ENCODE results near the gene GLDC. TPM values are rescaled to one million over a fixed set of nuclear protein-coding genes. Genes with fewer than 3 reads are reported as not detected.

GLDC gene
- total RNA-seq, 1 experiment from 2014 or later = 145 TPM

DNA sequence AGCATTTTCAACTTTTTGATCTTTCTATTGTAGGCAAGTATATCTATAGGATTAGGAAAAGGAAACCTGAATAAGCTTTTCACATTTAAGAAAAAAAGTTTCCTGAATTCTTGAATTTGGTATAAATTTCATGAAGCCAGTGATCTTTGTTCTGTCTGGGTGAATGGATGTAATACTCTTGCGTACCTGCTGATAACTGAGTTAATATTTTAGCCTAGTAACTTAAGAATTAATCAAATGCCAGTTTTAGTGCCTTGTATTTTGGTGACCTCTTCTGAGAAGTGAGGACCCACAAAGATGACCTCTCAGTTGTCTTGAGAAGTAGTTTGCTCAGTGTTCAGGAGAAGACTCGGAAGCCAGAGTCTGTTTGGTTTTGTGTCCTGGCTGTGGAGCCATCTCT lies 154.7 kb downstream of the GLDC start (continued):
- TF ChIP-seq, protein P1, sequence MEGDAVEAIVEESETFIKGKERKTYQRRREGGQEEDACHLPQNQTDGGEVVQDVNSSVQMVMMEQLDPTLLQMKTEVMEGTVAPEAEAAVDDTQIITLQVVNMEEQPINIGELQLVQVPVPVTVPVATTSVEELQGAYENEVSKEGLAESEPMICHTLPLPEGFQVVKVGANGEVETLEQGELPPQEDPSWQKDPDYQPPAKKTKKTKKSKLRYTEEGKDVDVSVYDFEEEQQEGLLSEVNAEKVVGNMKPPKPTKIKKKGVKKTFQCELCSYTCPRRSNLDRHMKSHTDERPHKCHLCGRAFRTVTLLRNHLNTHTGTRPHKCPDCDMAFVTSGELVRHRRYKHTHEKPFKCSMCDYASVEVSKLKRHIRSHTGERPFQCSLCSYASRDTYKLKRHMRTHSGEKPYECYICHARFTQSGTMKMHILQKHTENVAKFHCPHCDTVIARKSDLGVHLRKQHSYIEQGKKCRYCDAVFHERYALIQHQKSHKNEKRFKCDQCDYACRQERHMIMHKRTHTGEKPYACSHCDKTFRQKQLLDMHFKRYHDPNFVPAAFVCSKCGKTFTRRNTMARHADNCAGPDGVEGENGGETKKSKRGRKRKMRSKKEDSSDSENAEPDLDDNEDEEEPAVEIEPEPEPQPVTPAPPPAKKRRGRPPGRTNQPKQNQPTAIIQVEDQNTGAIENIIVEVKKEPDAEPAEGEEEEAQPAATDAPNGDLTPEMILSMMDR (IDR thresholded peaks at IDR 0.05) = no peak
- TF ChIP-seq IRF2 (CRISPR knock-in tag; IDR thresholded peaks at IDR 0.05; ENCODE audit: borderline replicate concordance, low read depth) (no peak), OVOL2 (CRISPR knock-in tag; IDR thresholded peaks at IDR 0.05; ENCODE audit: borderline replicate concordance) (no peak)
- TF ChIP-seq, protein P2, sequence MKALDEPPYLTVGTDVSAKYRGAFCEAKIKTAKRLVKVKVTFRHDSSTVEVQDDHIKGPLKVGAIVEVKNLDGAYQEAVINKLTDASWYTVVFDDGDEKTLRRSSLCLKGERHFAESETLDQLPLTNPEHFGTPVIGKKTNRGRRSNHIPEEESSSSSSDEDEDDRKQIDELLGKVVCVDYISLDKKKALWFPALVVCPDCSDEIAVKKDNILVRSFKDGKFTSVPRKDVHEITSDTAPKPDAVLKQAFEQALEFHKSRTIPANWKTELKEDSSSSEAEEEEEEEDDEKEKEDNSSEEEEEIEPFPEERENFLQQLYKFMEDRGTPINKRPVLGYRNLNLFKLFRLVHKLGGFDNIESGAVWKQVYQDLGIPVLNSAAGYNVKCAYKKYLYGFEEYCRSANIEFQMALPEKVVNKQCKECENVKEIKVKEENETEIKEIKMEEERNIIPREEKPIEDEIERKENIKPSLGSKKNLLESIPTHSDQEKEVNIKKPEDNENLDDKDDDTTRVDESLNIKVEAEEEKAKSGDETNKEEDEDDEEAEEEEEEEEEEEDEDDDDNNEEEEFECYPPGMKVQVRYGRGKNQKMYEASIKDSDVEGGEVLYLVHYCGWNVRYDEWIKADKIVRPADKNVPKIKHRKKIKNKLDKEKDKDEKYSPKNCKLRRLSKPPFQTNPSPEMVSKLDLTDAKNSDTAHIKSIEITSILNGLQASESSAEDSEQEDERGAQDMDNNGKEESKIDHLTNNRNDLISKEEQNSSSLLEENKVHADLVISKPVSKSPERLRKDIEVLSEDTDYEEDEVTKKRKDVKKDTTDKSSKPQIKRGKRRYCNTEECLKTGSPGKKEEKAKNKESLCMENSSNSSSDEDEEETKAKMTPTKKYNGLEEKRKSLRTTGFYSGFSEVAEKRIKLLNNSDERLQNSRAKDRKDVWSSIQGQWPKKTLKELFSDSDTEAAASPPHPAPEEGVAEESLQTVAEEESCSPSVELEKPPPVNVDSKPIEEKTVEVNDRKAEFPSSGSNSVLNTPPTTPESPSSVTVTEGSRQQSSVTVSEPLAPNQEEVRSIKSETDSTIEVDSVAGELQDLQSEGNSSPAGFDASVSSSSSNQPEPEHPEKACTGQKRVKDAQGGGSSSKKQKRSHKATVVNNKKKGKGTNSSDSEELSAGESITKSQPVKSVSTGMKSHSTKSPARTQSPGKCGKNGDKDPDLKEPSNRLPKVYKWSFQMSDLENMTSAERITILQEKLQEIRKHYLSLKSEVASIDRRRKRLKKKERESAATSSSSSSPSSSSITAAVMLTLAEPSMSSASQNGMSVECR (CRISPR knock-in tag; IDR thresholded peaks at IDR 0.05; ENCODE audit: borderline replicate concordance) = no peak

DNA sequence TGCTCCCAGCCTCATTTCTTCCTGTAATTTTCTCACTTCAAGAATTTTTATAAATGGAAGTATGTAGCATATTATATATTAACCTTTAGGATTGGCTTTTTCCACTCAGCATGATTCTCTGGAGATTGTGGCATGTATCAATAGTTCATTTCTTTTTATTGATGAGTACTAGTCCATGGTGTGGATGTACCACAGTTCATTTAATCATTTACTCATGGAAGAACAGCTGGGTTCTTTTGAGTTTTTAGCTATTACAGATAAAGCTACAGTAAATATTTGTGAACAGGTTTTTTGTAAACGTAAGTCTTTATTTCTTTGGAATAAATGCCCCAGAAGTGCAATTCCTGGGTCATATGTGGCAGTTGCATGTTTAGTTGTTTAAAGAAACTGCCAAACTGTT lies 156.4 kb downstream of the GLDC start:
- Mint-ChIP-seq H3K4me1 (no peaks in the 10 kb centered on the region), H3K27ac (no peak overlapping the region), H3K36me3 (peaks cover 21% of the 10 kb centered on the region), H3K27me3 (ENCODE audit: low read depth) (no peaks in the 10 kb centered on the region), H3K4me3 (no peak overlapping the region), H3K9me3 (no peaks in the 10 kb centered on the region)
- POLR2A ChIA-PET = interaction anchor here (0.7 kb wide), 1 partner anchor 702 kb away, joined by 4 read pairs; no protein-coding TSS in a partner anchor
- TF ChIP-seq NR2C2 (CRISPR knock-in tag; IDR thresholded peaks at IDR 0.05) (no peak), MYBL2 (CRISPR knock-in tag; IDR thresholded peaks at IDR 0.05) (no peak), NR3C1 (CRISPR knock-in tag; conservative IDR thresholded peaks at IDR 0.05; ENCODE audit: low read depth) (no peak), RORB (CRISPR knock-in tag; IDR thresholded peaks at IDR 0.05) (no peak), NFYB (CRISPR knock-in tag; conservative IDR thresholded peaks at IDR 0.05; ENCODE audit: low read depth) (no peak), CREM (CRISPR knock-in tag; IDR thresholded peaks at IDR 0.05) (no peak), NFE2L1 (CRISPR knock-in tag; IDR thresholded peaks at IDR 0.05) (no peak)
- TF ChIP-seq, protein P3, sequence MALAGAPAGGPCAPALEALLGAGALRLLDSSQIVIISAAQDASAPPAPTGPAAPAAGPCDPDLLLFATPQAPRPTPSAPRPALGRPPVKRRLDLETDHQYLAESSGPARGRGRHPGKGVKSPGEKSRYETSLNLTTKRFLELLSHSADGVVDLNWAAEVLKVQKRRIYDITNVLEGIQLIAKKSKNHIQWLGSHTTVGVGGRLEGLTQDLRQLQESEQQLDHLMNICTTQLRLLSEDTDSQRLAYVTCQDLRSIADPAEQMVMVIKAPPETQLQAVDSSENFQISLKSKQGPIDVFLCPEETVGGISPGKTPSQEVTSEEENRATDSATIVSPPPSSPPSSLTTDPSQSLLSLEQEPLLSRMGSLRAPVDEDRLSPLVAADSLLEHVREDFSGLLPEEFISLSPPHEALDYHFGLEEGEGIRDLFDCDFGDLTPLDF (CRISPR knock-in tag; IDR thresholded peaks at IDR 0.05) = no peak
- TF ChIP-seq, protein P4, sequence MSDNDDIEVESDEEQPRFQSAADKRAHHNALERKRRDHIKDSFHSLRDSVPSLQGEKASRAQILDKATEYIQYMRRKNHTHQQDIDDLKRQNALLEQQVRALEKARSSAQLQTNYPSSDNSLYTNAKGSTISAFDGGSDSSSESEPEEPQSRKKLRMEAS (CRISPR knock-in tag; IDR thresholded peaks at IDR 0.05) = no peak
- TF ChIP-seq, protein P5, sequence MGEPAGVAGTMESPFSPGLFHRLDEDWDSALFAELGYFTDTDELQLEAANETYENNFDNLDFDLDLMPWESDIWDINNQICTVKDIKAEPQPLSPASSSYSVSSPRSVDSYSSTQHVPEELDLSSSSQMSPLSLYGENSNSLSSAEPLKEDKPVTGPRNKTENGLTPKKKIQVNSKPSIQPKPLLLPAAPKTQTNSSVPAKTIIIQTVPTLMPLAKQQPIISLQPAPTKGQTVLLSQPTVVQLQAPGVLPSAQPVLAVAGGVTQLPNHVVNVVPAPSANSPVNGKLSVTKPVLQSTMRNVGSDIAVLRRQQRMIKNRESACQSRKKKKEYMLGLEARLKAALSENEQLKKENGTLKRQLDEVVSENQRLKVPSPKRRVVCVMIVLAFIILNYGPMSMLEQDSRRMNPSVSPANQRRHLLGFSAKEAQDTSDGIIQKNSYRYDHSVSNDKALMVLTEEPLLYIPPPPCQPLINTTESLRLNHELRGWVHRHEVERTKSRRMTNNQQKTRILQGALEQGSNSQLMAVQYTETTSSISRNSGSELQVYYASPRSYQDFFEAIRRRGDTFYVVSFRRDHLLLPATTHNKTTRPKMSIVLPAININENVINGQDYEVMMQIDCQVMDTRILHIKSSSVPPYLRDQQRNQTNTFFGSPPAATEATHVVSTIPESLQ (CRISPR knock-in tag; IDR thresholded peaks at IDR 0.05) = no peak
- TF ChIP-seq, protein P6, sequence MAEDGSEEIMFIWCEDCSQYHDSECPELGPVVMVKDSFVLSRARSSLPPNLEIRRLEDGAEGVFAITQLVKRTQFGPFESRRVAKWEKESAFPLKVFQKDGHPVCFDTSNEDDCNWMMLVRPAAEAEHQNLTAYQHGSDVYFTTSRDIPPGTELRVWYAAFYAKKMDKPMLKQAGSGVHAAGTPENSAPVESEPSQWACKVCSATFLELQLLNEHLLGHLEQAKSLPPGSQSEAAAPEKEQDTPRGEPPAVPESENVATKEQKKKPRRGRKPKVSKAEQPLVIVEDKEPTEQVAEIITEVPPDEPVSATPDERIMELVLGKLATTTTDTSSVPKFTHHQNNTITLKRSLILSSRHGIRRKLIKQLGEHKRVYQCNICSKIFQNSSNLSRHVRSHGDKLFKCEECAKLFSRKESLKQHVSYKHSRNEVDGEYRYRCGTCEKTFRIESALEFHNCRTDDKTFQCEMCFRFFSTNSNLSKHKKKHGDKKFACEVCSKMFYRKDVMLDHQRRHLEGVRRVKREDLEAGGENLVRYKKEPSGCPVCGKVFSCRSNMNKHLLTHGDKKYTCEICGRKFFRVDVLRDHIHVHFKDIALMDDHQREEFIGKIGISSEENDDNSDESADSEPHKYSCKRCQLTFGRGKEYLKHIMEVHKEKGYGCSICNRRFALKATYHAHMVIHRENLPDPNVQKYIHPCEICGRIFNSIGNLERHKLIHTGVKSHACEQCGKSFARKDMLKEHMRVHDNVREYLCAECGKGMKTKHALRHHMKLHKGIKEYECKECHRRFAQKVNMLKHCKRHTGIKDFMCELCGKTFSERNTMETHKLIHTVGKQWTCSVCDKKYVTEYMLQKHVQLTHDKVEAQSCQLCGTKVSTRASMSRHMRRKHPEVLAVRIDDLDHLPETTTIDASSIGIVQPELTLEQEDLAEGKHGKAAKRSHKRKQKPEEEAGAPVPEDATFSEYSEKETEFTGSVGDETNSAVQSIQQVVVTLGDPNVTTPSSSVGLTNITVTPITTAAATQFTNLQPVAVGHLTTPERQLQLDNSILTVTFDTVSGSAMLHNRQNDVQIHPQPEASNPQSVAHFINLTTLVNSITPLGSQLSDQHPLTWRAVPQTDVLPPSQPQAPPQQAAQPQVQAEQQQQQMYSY (CRISPR knock-in tag; IDR thresholded peaks at IDR 0.05) = no peak
- TF ChIP-seq, protein P2 (CRISPR knock-in tag; IDR thresholded peaks at IDR 0.05; ENCODE audit: borderline replicate concordance) = no peak
- ATAC-seq = no peak
- CTCF ChIA-PET = interaction anchor here (0.6 to 1.6 kb wide), 10 partner anchors 10 to 222 kb away, joined by 3 to 17 read pairs (median 4); partner anchors contain the start of gene UHRF2
- DNase-seq (ENCODE audit: low spot score) = no peak

Data from WTC11 (cell line).